Adrenal gland (tissue), 19 donors: ENCODE measurements around the gene UROD. TPM values are rescaled to one million over a fixed set of nuclear protein-coding genes. Genes with fewer than 3 reads are reported as not detected.

ENCODE experiments used
- DNase-seq, 7 donors: peaks; one replicate each; pipeline ENCODE4 v3.0.0-alpha.2; 2019 to 2020
- H3K27ac ChIP-seq, 5 donors: fragments of 200-600 bp; sonication (generic) in 4 of 5; 1 replicate in 3 of 5; 2 replicates in 2 of 5; pipeline versions ENCODE4 v1.5.1 to v1.8.0; 2016 to 2020; ENCODE audit warnings: mild to moderate bottlenecking in 1 of 5
- H3K27me3 ChIP-seq: fragments of 200-600 bp; 2 replicates; pipeline ENCODE4 v1.8.0; 2021
- H3K36me3 ChIP-seq, 2 donors: fragments of 200-600 bp; replicated peaks in 1 of 2; 1 replicate in 1 of 2; 2 replicates in 1 of 2; pipeline versions ENCODE4 v1.5.1 to v1.8.0; 2018 to 2022
- H3K4me1 ChIP-seq, 2 donors: fragments of 200-600 bp; replicated peaks in 1 of 2; 1 replicate in 1 of 2; 2 replicates in 1 of 2; pipeline versions ENCODE4 v1.5.1 to v1.8.0; 2018 to 2021
- H3K4me3 ChIP-seq, 4 donors: fragments of 200-600 bp; sonication (generic) in 3 of 4; one replicate each; pipeline ENCODE4 v1.5.1; 2016 to 2018
- H3K9me3 ChIP-seq, 3 donors: fragments of 200-600 bp; sonication (generic) in 1 of 3; replicated peaks in 1 of 3; 1 replicate in 2 of 3; 2 replicates in 1 of 3; pipeline versions ENCODE4 v1.5.1 to v1.8.0; 2016 to 2021
- POLR2A ChIP-seq, 2 donors: fragments of 450-650 bp; IDR thresholded peaks; one replicate each; pipeline ENCODE4 v1.6.1; 2017; ENCODE audit warnings: antibody characterized with exemption in 2 of 2, mild to moderate bottlenecking in 2 of 2, moderate library complexity in 1 of 2
- WGBS, 4 donors: extraction: QIAGEN DNeasy Blood & Tissue Kit in 2 of 4; methylation state at CpG; one replicate each; pipeline versions ENCODE4 v1.1.5 to v1.1.7; 2013 to 2017; 5-methylcytosine and 5-hydroxymethylcytosine counted together
- intact Hi-C, 2 donors: fragments of 100-400 bp; cut with DNase I; formaldehyde crosslinking; loops; one replicate each; pipeline versions ENCODE4 v1.14.1 to v1.15.0; 2022 to 2023
- long read RNA-seq, 10 donors: library from polyadenylated mRNA in 3 of 10; unstranded in 2 of 10; stranded (forward) in 1 of 10; transcript quantifications; one replicate each; pipeline ENCODE4 v2.0.0 and lab custom pipeline, GENCODE V29; 2021 to 2026
- polyA plus RNA-seq, 3 donors: library from polyadenylated mRNA; stranded (reverse); fragments of 200-250 nt in 2 of 3; fragments of 350-450 nt in 1 of 3; fragmentation: Illumina TruSeq in 1 of 3; extraction: RNeasy Lipid Tissue Mini Kit (QIAGEN cat#74804) in 1 of 3; gene quantifications; one replicate each; pipeline ENCODE4 v1.2.3, GENCODE V29; 2013 to 2014
- total RNA-seq, 9 donors: library from RNA; depleted of rRNA in 4 of 9; stranded (reverse); fragments of >200 nt in 4 of 9; fragments of 120-200 nt in 1 of 9; fragmentation: NEBNext Ultra II Directional in 1 of 9; extraction: Animal tissue kit (Norgen Biotek cat#: 25700) in 1 of 9; gene quantifications; one replicate each; pipeline versions ENCODE4 v1.1.0 to v1.2.4, GENCODE V29; 2013 to 2023
- TF ChIP-seq, protein P1 (sequence below), 6 experiments: fragments of 450-650 bp in 4 of 6; fragments of 200-600 bp in 2 of 6; sonication (generic) in 1 of 6; IDR thresholded peaks; 1 replicate in 5 of 6; 2 replicates in 1 of 6; pipeline versions ENCODE4 v1.5.1 to v1.8.0; 2016 to 2021; ENCODE audit warnings: antibody characterized with exemption in 6 of 6, mild to moderate bottlenecking in 2 of 6, moderate library complexity in 1 of 6
- donor health status: healthy with polysubstance abuse.
- donor health status: Bipolar disorder and iron deficiency.
- donor health status: DM: yes; HTN: yes; CAD: no.
- donor health status: DM: no; HTN: no; CAD: no.
- donor health status: DM: no; HTN: no; CAD: no.
- donor health status: DM: yes; HTN: yes; CAD: no.

The UROD gene
- total RNA-seq (100 to 1,000 TPM; 169 to 324 (median 220) TPM), polyA plus RNA-seq (100 to 1,000 TPM; 219 to 380 (median 265) TPM)
- long read RNA-seq, donor 1, transcript UROD-201 (10 exons, 1,300 nt), result minor isoform, 51 of 146 reads
- long read RNA-seq, donor 1, transcript UROD-210 (2 exons, 524 nt), result major isoform, 62 of 146 reads
- long read RNA-seq, donor 1, partial matches to known transcripts, result 30 of 146 reads
- long read RNA-seq, donor 1, other reads (novel, unspliced or antisense), result 0 of 146 reads
- long read RNA-seq, donor 2, transcript UROD-201 (10 exons, 1,300 nt), result minor isoform, 35 of 97 reads
- long read RNA-seq, donor 2, transcript UROD-210 (2 exons, 524 nt), result major isoform, 41 of 97 reads
- long read RNA-seq, donor 2, partial matches to known transcripts, result 17 of 97 reads
- long read RNA-seq, donor 2, other reads (novel, unspliced or antisense), result 0 of 97 reads
- long read RNA-seq, donor 3, transcript UROD-201 (10 exons, 1,300 nt), result major isoform, 47 of 98 reads
- long read RNA-seq, donor 3, transcript UROD-210 (2 exons, 524 nt), result minor isoform, 28 of 98 reads
- long read RNA-seq, donor 3, partial matches to known transcripts, result 22 of 98 reads
- long read RNA-seq, donor 3, other reads (novel, unspliced or antisense), result 0 of 98 reads
- long read RNA-seq, donor 4, transcript UROD-201 (10 exons, 1,300 nt), result major isoform, 201 of 269 reads
- long read RNA-seq, donor 4, partial matches to known transcripts, result 30 of 269 reads
- long read RNA-seq, donor 4, other reads (novel, unspliced or antisense), result 36 of 269 reads
- long read RNA-seq, donor 5, transcript UROD-201 (10 exons, 1,300 nt), result major isoform, 280 of 396 reads
- long read RNA-seq, donor 5, partial matches to known transcripts, result 32 of 396 reads
- long read RNA-seq, donor 5, other reads (novel, unspliced or antisense), result 80 of 396 reads
- long read RNA-seq, donor 6, transcript UROD-201 (10 exons, 1,300 nt), result major isoform, 132 of 181 reads
- long read RNA-seq, donor 6, partial matches to known transcripts, result 20 of 181 reads
- long read RNA-seq, donor 6, other reads (novel, unspliced or antisense), result 28 of 181 reads
- long read RNA-seq, donor 7, transcript UROD-210 (2 exons, 524 nt), result minor isoform, 25 of 88 reads
- long read RNA-seq, donor 7, transcript UROD-201 (10 exons, 1,300 nt), result major isoform, 33 of 88 reads
- long read RNA-seq, donor 7, partial matches to known transcripts, result 26 of 88 reads
- long read RNA-seq, donor 7, other reads (novel, unspliced or antisense), result 0 of 88 reads
- long read RNA-seq, donor 8, transcript UROD-212 (4 exons, 934 nt), result minor isoform, 5 of 146 reads
- long read RNA-seq, donor 8, transcript UROD-210 (2 exons, 524 nt), result minor isoform, 55 of 146 reads
- long read RNA-seq, donor 8, transcript UROD-201 (10 exons, 1,300 nt), result major isoform, 64 of 146 reads
- long read RNA-seq, donor 8, partial matches to known transcripts, result 18 of 146 reads
- long read RNA-seq, donor 8, other reads (novel, unspliced or antisense), result 0 of 146 reads
- long read RNA-seq, donor 9, transcript UROD-210 (2 exons, 524 nt), result minor isoform, 33 of 105 reads
- long read RNA-seq, donor 9, transcript UROD-201 (10 exons, 1,300 nt), result major isoform, 55 of 105 reads
- long read RNA-seq, donor 9, partial matches to known transcripts, result 13 of 105 reads
- long read RNA-seq, donor 9, other reads (novel, unspliced or antisense), result 0 of 105 reads
- long read RNA-seq, donor 10, transcript UROD-201 (10 exons, 1,300 nt), result minor isoform, 21 of 52 reads
- long read RNA-seq, donor 10, transcript UROD-210 (2 exons, 524 nt), result major isoform, 28 of 52 reads
- long read RNA-seq, donor 10, partial matches to known transcripts, result 0 of 52 reads
- long read RNA-seq, donor 10, other reads (novel, unspliced or antisense), result 0 of 52 reads

GRCh38 chr1:45011837-45012638 is at the start of gene UROD:
Gene UROD, plus strand, starts transcription at chr1:45012254. Its CDS starts 12 bp downstream, at chr1:45012266.
- intact Hi-C loops, result loop anchor here in 1 of 2 donors (2.0 to 10.0 kb wide), 2 partner anchors 291 to 483 kb away; partner anchors contain the start of gene TESK2
- H3K4me1 ChIP-seq, result peaks cover 38 to 49% of the 10 kb centered on the region in 2 donors
- H3K27me3 ChIP-seq, result no peaks in the 10 kb centered on the region
- WGBS, 4 donors, result 0 to 2% (median 1%) methylated on average over 11 to 21 of the region's 21 CpGs
- DNase-seq, result peak; percentile 91 to 97 (median 95)
- H3K36me3 ChIP-seq, result peaks cover 0 to 38% of the 10 kb centered on the region in 2 donors
- peak within 1 kb of the TSS; percentile 36 to 88 (median 75) for H3K4me3 ChIP-seq
- TF ChIP-seq POLR2A (IDR thresholded peaks at IDR 0.05), result peak; percentile 23 to 79
- TF ChIP-seq, protein P1, sequence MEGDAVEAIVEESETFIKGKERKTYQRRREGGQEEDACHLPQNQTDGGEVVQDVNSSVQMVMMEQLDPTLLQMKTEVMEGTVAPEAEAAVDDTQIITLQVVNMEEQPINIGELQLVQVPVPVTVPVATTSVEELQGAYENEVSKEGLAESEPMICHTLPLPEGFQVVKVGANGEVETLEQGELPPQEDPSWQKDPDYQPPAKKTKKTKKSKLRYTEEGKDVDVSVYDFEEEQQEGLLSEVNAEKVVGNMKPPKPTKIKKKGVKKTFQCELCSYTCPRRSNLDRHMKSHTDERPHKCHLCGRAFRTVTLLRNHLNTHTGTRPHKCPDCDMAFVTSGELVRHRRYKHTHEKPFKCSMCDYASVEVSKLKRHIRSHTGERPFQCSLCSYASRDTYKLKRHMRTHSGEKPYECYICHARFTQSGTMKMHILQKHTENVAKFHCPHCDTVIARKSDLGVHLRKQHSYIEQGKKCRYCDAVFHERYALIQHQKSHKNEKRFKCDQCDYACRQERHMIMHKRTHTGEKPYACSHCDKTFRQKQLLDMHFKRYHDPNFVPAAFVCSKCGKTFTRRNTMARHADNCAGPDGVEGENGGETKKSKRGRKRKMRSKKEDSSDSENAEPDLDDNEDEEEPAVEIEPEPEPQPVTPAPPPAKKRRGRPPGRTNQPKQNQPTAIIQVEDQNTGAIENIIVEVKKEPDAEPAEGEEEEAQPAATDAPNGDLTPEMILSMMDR (IDR thresholded peaks at IDR 0.05), result no peak
- no peaks in the 10 kb centered on the region for H3K9me3 ChIP-seq
- H3K27ac ChIP-seq, result peak within 1 kb of the TSS; percentile 83 to 94 (median 92)

- intact Hi-C loops, result no loop called here
- Histone ChIP-seq H3K9me3 (no peaks in the 10 kb centered on the region), H3K27ac (no peak overlapping the region), H3K36me3 (no peaks in the 10 kb centered on the region), H3K4me1 (peaks cover 0 to 2% of the 10 kb centered on the region in 2 donors), H3K4me3 (no peak overlapping the region), H3K27me3 (no peaks in the 10 kb centered on the region)
- DNase-seq, result no peak
- WGBS, 4 donors, result 95 to 98% (median 97%) methylated on average over 3 of the region's 3 CpGs
- TF ChIP-seq, protein P1 (IDR thresholded peaks at IDR 0.05), result no peak
- no peak for TF ChIP-seq POLR2A (IDR thresholded peaks at IDR 0.05)
These were observed 49.3 kb upstream of the UROD start for GRCh38 chr1:44962729-44963128.

- intact Hi-C loops, result no loop called here
- H3K36me3 ChIP-seq, result no peaks in the 10 kb centered on the region
These were observed 47.7 kb upstream of the UROD start for GRCh38 chr1:44964396-44964795.

More at GRCh38 chr1:44964396-44964795, 47.7 kb upstream of the UROD start:
- H3K4me3 ChIP-seq, result no peak overlapping the region
- H3K4me1 ChIP-seq, result peaks cover 3 to 13% of the 10 kb centered on the region in 2 donors
- TF ChIP-seq, protein P1 (IDR thresholded peaks at IDR 0.05), result no peak
- TF ChIP-seq POLR2A (IDR thresholded peaks at IDR 0.05), result no peak
- no peak overlapping the region for H3K27ac ChIP-seq
- no peak for DNase-seq
- H3K9me3 ChIP-seq, result no peaks in the 10 kb centered on the region
- WGBS, 4 donors, result 71 to 90% (median 87%) methylated on average over 1 of the region's 1 CpG
- no peaks in the 10 kb centered on the region for H3K27me3 ChIP-seq
